OCI-LY1 (cell line): ENCODE data around the gene ZNF473.

Source experiments
- EZH2 ChIP-seq: fragments of 200-600 bp; sonication (generic), shearing (Covaris generic); IDR thresholded peaks from 2 replicates; pipeline ENCODE4 v1.8.0; 2017; ENCODE audit warnings: borderline replicate concordance, mixed run types, mild to moderate bottlenecking, antibody characterized with exemption, low read length, moderate library complexity, mixed read lengths
- TF ChIP-seq, protein P1 (sequence below): fragments of 200-600 bp; sonication (generic), shearing (Covaris generic); IDR thresholded peaks from 2 replicates; pipeline ENCODE4 v1.5.1; 2017; ENCODE audit warnings: mild to moderate bottlenecking, antibody characterized with exemption, low read length, moderate library complexity, mixed read lengths

DNA sequence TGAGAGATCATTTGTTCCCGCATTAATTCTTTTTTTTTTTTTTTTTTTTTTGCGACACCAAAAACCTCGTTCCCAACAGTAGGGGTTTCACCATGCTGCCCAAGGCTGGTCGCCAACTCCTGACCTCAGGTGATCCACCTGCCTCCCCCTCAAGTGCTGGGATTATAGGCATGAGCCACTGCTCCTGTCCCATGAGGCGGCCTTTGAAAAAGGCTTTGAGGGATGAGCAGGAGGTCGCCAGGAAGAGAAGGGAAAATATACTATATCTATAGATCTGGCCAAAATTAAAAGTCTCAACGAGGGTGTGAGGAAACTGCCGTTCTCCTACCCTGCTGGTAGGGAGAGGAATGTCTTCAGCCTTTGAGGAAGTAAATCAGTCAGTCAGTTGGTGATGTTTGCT lies 26.2 kb downstream of the ZNF473 start:
- TF ChIP-seq, protein P1, sequence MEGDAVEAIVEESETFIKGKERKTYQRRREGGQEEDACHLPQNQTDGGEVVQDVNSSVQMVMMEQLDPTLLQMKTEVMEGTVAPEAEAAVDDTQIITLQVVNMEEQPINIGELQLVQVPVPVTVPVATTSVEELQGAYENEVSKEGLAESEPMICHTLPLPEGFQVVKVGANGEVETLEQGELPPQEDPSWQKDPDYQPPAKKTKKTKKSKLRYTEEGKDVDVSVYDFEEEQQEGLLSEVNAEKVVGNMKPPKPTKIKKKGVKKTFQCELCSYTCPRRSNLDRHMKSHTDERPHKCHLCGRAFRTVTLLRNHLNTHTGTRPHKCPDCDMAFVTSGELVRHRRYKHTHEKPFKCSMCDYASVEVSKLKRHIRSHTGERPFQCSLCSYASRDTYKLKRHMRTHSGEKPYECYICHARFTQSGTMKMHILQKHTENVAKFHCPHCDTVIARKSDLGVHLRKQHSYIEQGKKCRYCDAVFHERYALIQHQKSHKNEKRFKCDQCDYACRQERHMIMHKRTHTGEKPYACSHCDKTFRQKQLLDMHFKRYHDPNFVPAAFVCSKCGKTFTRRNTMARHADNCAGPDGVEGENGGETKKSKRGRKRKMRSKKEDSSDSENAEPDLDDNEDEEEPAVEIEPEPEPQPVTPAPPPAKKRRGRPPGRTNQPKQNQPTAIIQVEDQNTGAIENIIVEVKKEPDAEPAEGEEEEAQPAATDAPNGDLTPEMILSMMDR: no peak
- TF ChIP-seq EZH2: no peak
